Spinal cord (tissue), 10 donors: ENCODE measurements around the gene PHKG2. TPM values are rescaled to one million over a fixed set of nuclear protein-coding genes. Genes with fewer than 3 reads are reported as not detected.
A peak's percentile ranks its signal among the peaks of the same experiment; 100 is the strongest.

Experiments
- DNase-seq, 6 donors: peaks; one replicate each; pipeline versions ENCODE4 v3.0.0 to v3.0.0-alpha.2; 2013 to 2015; ENCODE audit warnings: low spot score in 6 of 6, low read depth in 4 of 6
- H3K27ac ChIP-seq: one replicate; pipeline ENCODE4 v1.5.1; 2013; ENCODE audit warnings: low read depth, low read length, control low read depth
- H3K27me3 ChIP-seq: one replicate; pipeline ENCODE4 v1.6.1; 2013; ENCODE audit warnings: low read length; ENCODE audit not compliant: control insufficient read depth, insufficient read depth
- H3K36me3 ChIP-seq: one replicate; pipeline ENCODE4 v1.6.1; 2013; ENCODE audit warnings: low read length; ENCODE audit not compliant: control insufficient read depth, insufficient read depth
- H3K4me1 ChIP-seq: one replicate; pipeline ENCODE4 v1.6.1; 2013; ENCODE audit warnings: low read length; ENCODE audit not compliant: control insufficient read depth, insufficient read depth
- H3K4me3 ChIP-seq: one replicate; pipeline ENCODE4 v1.5.1; 2013; ENCODE audit warnings: low read depth, low read length, control low read depth
- H3K9me3 ChIP-seq: one replicate; pipeline ENCODE4 v1.6.1; 2013; ENCODE audit warnings: low read length; ENCODE audit not compliant: control insufficient read depth, insufficient read depth
- WGBS: methylation state at CpG from one replicate; pipeline ENCODE4 v1.1.5; 2013; ENCODE audit warnings: missing lambda C conversion rate; ENCODE audit not compliant: insufficient coverage; 5-methylcytosine and 5-hydroxymethylcytosine counted together
- polyA plus RNA-seq, 2 donors: library from polyadenylated mRNA; unstranded; fragments of 120-200 nt; gene quantifications; one replicate each; pipeline ENCODE4 v1.2.1, GENCODE V29; 2013; ENCODE audit not compliant: insufficient read length in 2 of 2
- total RNA-seq, 2 donors: library from RNA; depleted of rRNA in 1 of 2; stranded (reverse); fragments of 120-200 nt in 1 of 2; fragments of >200 nt in 1 of 2; gene quantifications; one replicate each; pipeline versions ENCODE4 v1.2.3 to v1.2.4, GENCODE V29; 2013 to 2014
- donor health status: healthy.

PHKG2 gene
- total and polyA plus RNA-seq, 4 donors: 16.2 to 53.9 (median 32.8) TPM

DNA sequence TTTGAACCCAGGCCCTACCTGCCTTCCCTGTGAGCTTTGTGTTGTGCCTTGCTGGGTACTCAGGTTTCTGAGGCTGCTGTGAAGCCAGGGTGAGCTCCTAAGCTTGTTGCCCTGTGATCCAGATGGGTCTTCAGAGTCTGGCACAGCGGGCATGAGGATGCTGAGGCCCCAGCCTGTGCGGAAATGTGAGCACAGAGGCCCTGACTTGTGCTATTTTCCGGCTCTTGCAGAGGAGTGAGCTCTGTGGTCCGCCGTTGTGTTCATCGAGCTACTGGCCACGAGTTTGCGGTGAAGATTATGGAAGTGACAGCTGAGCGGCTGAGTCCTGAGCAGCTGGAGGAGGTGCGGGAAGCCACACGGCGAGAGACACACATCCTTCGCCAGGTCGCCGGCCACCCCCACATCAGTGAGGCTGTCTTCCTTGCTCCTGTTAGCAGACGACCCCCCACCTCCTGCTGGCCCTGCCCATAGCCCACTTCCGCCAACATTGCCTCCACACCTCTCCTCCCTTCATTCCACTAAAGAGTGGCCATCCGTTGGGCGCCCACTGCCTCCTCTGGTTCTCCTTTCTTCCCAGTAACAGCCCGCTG lies 2.7 kb downstream of the PHKG2 start:
- 93% methylated on average over 20 of the region's 20 CpGs for WGBS
- no peak overlapping the region for H3K27ac ChIP-seq

DNA sequence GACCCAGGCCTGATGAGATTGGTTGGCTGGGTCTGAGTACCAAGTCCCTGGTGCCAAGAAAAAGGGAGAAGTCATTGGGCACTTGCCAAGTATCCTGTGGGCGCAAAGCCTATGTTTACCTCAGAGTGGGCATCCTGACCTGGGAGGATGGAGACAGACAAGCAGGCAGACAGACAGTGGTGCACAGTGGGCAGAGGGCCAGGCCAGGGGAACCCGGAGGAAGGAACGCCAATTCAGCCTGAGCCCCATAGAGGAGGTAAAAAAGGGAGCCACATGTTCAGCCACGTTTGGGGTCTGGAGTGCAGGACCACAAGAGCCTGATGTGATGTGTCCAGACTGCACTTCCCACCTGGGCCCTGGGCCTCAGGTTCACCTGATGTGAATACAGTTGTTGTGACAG lies 5.4 kb downstream of the PHKG2 start:
- Histone ChIP-seq H3K9me3 (no peaks in the 10 kb centered on the region), H3K4me3 (no peak overlapping the region), H3K27ac (no peak overlapping the region), H3K27me3 (no peaks in the 10 kb centered on the region), H3K36me3 (peaks cover 68% of the 10 kb centered on the region), H3K4me1 (peaks cover 7% of the 10 kb centered on the region)
- WGBS: 96% methylated on average over 4 of the region's 4 CpGs
- no peak for DNase-seq

More for the DNA sequence above, 2.7 kb downstream of the PHKG2 start:
- DNase-seq: no peak
- no peaks in the 10 kb centered on the region for H3K9me3 ChIP-seq
- no peak overlapping the region for H3K4me3 ChIP-seq
- H3K4me1 ChIP-seq: peaks cover 12% of the 10 kb centered on the region
- no peaks in the 10 kb centered on the region for H3K27me3 ChIP-seq
- H3K36me3 ChIP-seq: peaks cover 43% of the 10 kb centered on the region

GRCh38 chr16:30755955-30756780 lies 7.9 kb downstream of the PHKG2 start:
- Histone ChIP-seq H3K36me3 (peaks cover 75% of the 10 kb centered on the region), H3K27ac (no peak overlapping the region), H3K27me3 (no peaks in the 10 kb centered on the region), H3K4me3 (no peak overlapping the region), H3K4me1 (peaks cover 12% of the 10 kb centered on the region), H3K9me3 (no peaks in the 10 kb centered on the region)
- DNase-seq: no peak
- 94% methylated on average over 19 of the region's 20 CpGs for WGBS

DNA sequence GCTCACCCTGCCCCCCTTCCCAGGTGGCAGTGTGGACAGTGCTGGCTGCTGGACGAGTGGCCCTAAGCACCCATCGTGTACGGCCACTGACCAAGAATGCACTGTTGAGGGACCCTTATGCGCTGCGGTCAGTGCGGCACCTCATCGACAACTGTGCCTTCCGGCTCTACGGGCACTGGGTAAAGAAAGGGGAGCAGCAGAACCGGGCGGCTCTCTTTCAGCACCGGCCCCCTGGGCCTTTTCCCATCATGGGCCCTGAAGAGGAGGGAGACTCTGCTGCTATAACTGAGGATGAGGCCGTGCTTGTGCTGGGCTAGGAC lies 8.5 kb downstream of the PHKG2 start:
- peaks cover 70% of the 10 kb centered on the region for H3K36me3 ChIP-seq
- WGBS: 96% methylated on average over 13 of the region's 13 CpGs
- no peak for DNase-seq
- no peak overlapping the region for H3K4me3 ChIP-seq
- H3K4me1 ChIP-seq: peaks cover 16% of the 10 kb centered on the region
- no peaks in the 10 kb centered on the region for H3K27me3 ChIP-seq
- no peak overlapping the region for H3K27ac ChIP-seq
- no peaks in the 10 kb centered on the region for H3K9me3 ChIP-seq

GRCh38 chr16:30757316-30757715 lies 9.1 kb downstream of the PHKG2 start:
- H3K27ac ChIP-seq: no peak overlapping the region
- no peak overlapping the region for H3K4me3 ChIP-seq
- peaks cover 16% of the 10 kb centered on the region for H3K4me1 ChIP-seq
- H3K27me3 ChIP-seq: no peaks in the 10 kb centered on the region
- 85% methylated on average over 7 of the region's 7 CpGs for WGBS
- H3K9me3 ChIP-seq: no peaks in the 10 kb centered on the region
- no peak for DNase-seq
- peaks cover 64% of the 10 kb centered on the region for H3K36me3 ChIP-seq

GRCh38 chr16:30758988-30759491 lies 10.8 kb downstream of the PHKG2 start:
- 95% methylated on average over 8 of the region's 10 CpGs for WGBS
- H3K36me3 ChIP-seq: peaks cover 64% of the 10 kb centered on the region
- DNase-seq: no peak
- H3K27me3 ChIP-seq: no peaks in the 10 kb centered on the region
- no peak overlapping the region for H3K27ac ChIP-seq
- H3K4me3 ChIP-seq: no peak overlapping the region
- H3K4me1 ChIP-seq: peaks cover 26% of the 10 kb centered on the region
- no peaks in the 10 kb centered on the region for H3K9me3 ChIP-seq

- DNase-seq: no peak
- no peaks in the 10 kb centered on the region for H3K27me3 ChIP-seq
- H3K27ac ChIP-seq: no peak overlapping the region
- H3K4me3 ChIP-seq: no peak overlapping the region
- peaks cover 69% of the 10 kb centered on the region for H3K36me3 ChIP-seq
- H3K9me3 ChIP-seq: no peaks in the 10 kb centered on the region
- 71% methylated on average over 4 of the region's 7 CpGs for WGBS
- peaks cover 29% of the 10 kb centered on the region for H3K4me1 ChIP-seq
Observed at GRCh38 chr16:30760001-30760559, 11.9 kb downstream of the PHKG2 start.

DNA sequence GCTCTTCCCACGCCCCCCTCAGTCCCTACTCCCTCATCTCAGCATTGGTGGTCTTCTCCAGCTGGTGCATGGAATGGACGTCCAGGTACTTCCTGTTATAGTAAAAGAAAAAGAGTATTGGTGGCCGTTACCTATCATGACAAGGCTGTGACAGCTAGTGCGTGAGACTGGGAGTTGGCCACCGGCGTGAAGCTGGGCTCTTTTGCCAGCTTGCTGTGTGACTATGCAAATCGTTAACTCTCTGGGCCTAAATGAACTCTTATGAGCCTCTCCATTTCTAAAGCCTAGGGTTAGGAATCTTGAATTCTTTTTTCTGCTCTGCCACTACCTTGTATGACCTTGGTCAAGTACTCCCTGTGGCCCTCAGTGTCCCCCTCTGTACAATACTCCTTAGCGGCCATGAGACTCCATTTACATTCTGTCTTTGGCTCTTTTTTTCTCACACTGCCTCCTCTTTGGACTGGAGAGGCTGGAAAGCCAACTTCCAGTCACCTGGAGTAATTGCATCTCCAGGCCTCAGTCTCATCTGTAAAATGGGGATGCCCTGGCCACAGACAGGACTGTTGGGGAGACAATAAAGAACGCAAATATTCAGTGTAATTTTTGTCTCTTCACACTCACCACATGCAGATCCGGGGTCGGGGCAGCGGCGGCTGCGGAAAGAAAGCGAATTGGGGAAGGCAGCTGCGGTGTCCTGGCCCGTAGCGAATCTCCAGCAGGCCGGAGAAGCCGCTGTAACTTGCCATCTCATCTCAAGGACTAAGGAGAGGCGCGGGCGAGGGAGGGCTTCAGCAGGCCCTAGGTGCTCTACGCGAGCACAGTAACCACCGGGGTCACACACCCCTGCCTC lies 12.6 kb downstream of the PHKG2 start:
- peaks cover 69% of the 10 kb centered on the region for H3K36me3 ChIP-seq
- 21% methylated on average over 24 of the region's 26 CpGs for WGBS
- no peak for DNase-seq
- peak overlapping the region; percentile 91 for H3K4me3 ChIP-seq
- H3K27me3 ChIP-seq: no peaks in the 10 kb centered on the region
- no peaks in the 10 kb centered on the region for H3K9me3 ChIP-seq
- H3K4me1 ChIP-seq: peaks cover 29% of the 10 kb centered on the region
- H3K27ac ChIP-seq: peak overlapping the region; percentile 45

GRCh38 chr16:30761427-30761927 lies 13.3 kb downstream of the PHKG2 start:
- Histone ChIP-seq H3K27ac (peak overlapping the region; percentile 45), H3K4me3 (peak overlapping the region; percentile 91), H3K36me3 (peaks cover 69% of the 10 kb centered on the region), H3K27me3 (no peaks in the 10 kb centered on the region), H3K9me3 (no peaks in the 10 kb centered on the region), H3K4me1 (peaks cover 29% of the 10 kb centered on the region)
- peak in 3 of 6 donors; percentile 12 to 57 (median 53) for DNase-seq
- 0% methylated on average over 64 of the region's 64 CpGs for WGBS
